ENCODE measurements around the gene SYNDIG1.
A peak's percentile ranks its signal among the peaks of the same experiment; 100 is the strongest.

Gene SYNDIG1

GRCh38 chr20:24673678-24674570 lies 204.5 kb downstream of the SYNDIG1 start:
- no peaks in the 10 kb centered on the region for H3K9me3 Mint-ChIP-seq
- H3K4me1 Mint-ChIP-seq (ENCODE audit: low read depth): no peaks in the 10 kb centered on the region
- intact Hi-C loops (cut with micrococcal nuclease): no loop called here
- no peaks in the 10 kb centered on the region for H3K27me3 Mint-ChIP-seq
- no peak overlapping the region for H3K4me3 Mint-ChIP-seq
- H3K36me3 Mint-ChIP-seq (ENCODE audit: low read depth): no peaks in the 10 kb centered on the region
- H3K27ac Mint-ChIP-seq: no peak overlapping the region

GRCh38 chr20:24674921-24675605 lies 205.6 kb downstream of the SYNDIG1 start:
- H3K4me1 Mint-ChIP-seq (ENCODE audit: low read depth): no peaks in the 10 kb centered on the region
- H3K27ac Mint-ChIP-seq: no peak overlapping the region
- H3K36me3 Mint-ChIP-seq (ENCODE audit: low read depth): no peaks in the 10 kb centered on the region
- H3K27me3 Mint-ChIP-seq: no peaks in the 10 kb centered on the region
- intact Hi-C loops (cut with micrococcal nuclease): no loop called here
- no peak overlapping the region for H3K4me3 Mint-ChIP-seq
- no peaks in the 10 kb centered on the region for H3K9me3 Mint-ChIP-seq

GRCh38 chr20:24675651-24676352 lies 206.4 kb downstream of the SYNDIG1 start:
- Mint-ChIP-seq H3K4me3 (no peak overlapping the region), H3K4me1 (ENCODE audit: low read depth) (no peaks in the 10 kb centered on the region), H3K27me3 (no peaks in the 10 kb centered on the region), H3K9me3 (no peaks in the 10 kb centered on the region), H3K27ac (no peak overlapping the region), H3K36me3 (ENCODE audit: low read depth) (no peaks in the 10 kb centered on the region)
- intact Hi-C loops (cut with micrococcal nuclease): no loop called here

GRCh38 chr20:24676353-24676977 lies 207.0 kb downstream of the SYNDIG1 start:
- H3K27me3 Mint-ChIP-seq: no peaks in the 10 kb centered on the region
- no peaks in the 10 kb centered on the region for H3K4me1 Mint-ChIP-seq (ENCODE audit: low read depth)

GRCh38 chr20:24676978-24677370 lies 207.5 kb downstream of the SYNDIG1 start:
- Mint-ChIP-seq H3K27me3 (no peaks in the 10 kb centered on the region), H3K4me3 (no peak overlapping the region), H3K4me1 (ENCODE audit: low read depth) (no peaks in the 10 kb centered on the region), H3K36me3 (ENCODE audit: low read depth) (no peaks in the 10 kb centered on the region), H3K9me3 (no peaks in the 10 kb centered on the region), H3K27ac (no peak overlapping the region)
- intact Hi-C loops (cut with micrococcal nuclease): no loop called here

More at GRCh38 chr20:24676353-24676977, 207.0 kb downstream of the SYNDIG1 start:
- H3K36me3 Mint-ChIP-seq (ENCODE audit: low read depth): no peaks in the 10 kb centered on the region
- H3K9me3 Mint-ChIP-seq: no peaks in the 10 kb centered on the region
- H3K4me3 Mint-ChIP-seq: no peak overlapping the region
- intact Hi-C loops (cut with micrococcal nuclease): no loop called here
- no peak overlapping the region for H3K27ac Mint-ChIP-seq

GRCh38 chr20:24677626-24678315 lies 208.3 kb downstream of the SYNDIG1 start:
- H3K27ac Mint-ChIP-seq: no peak overlapping the region
- intact Hi-C loops (cut with micrococcal nuclease): no loop called here
- no peaks in the 10 kb centered on the region for H3K4me1 Mint-ChIP-seq (ENCODE audit: low read depth)
- no peak overlapping the region for H3K4me3 Mint-ChIP-seq
- H3K36me3 Mint-ChIP-seq (ENCODE audit: low read depth): no peaks in the 10 kb centered on the region
- no peaks in the 10 kb centered on the region for H3K27me3 Mint-ChIP-seq
- H3K9me3 Mint-ChIP-seq: no peaks in the 10 kb centered on the region

- H3K4me1 Mint-ChIP-seq (ENCODE audit: low read depth): no peaks in the 10 kb centered on the region
- H3K27ac Mint-ChIP-seq: no peak overlapping the region
- H3K36me3 Mint-ChIP-seq (ENCODE audit: low read depth): no peaks in the 10 kb centered on the region
- no peaks in the 10 kb centered on the region for H3K27me3 Mint-ChIP-seq
- no peaks in the 10 kb centered on the region for H3K9me3 Mint-ChIP-seq
- intact Hi-C loops (cut with micrococcal nuclease): no loop called here
- no peak overlapping the region for H3K4me3 Mint-ChIP-seq
Measured at GRCh38 chr20:24678351-24679106, 209.1 kb downstream of the SYNDIG1 start.

GRCh38 chr20:24679448-24680047 lies 210.1 kb downstream of the SYNDIG1 start:
- intact Hi-C loops (cut with micrococcal nuclease): no loop called here

GRCh38 chr20:24681634-24682495 lies 212.4 kb downstream of the SYNDIG1 start:
- no peak overlapping the region for H3K4me3 Mint-ChIP-seq
- H3K9me3 Mint-ChIP-seq: no peaks in the 10 kb centered on the region
- intact Hi-C loops (cut with micrococcal nuclease): no loop called here
- peak overlapping the region; percentile 44 for H3K27ac Mint-ChIP-seq
- H3K27me3 Mint-ChIP-seq: no peaks in the 10 kb centered on the region
- no peaks in the 10 kb centered on the region for H3K36me3 Mint-ChIP-seq (ENCODE audit: low read depth)
- H3K4me1 Mint-ChIP-seq (ENCODE audit: low read depth): peaks cover 18% of the 10 kb centered on the region

More at GRCh38 chr20:24679448-24680047, 210.1 kb downstream of the SYNDIG1 start:
- no peaks in the 10 kb centered on the region for H3K9me3 Mint-ChIP-seq
- H3K27me3 Mint-ChIP-seq: no peaks in the 10 kb centered on the region
- no peak overlapping the region for H3K4me3 Mint-ChIP-seq
- H3K4me1 Mint-ChIP-seq (ENCODE audit: low read depth): peaks cover 4% of the 10 kb centered on the region
- H3K36me3 Mint-ChIP-seq (ENCODE audit: low read depth): no peaks in the 10 kb centered on the region
- H3K27ac Mint-ChIP-seq: no peak overlapping the region

GRCh38 chr20:24682496-24682985 lies 213.1 kb downstream of the SYNDIG1 start:
- peak overlapping the region; percentile 44 for H3K27ac Mint-ChIP-seq
- intact Hi-C loops (cut with micrococcal nuclease): no loop called here

GRCh38 chr20:24683676-24684075 lies 214.2 kb downstream of the SYNDIG1 start:
- Mint-ChIP-seq H3K27me3 (no peaks in the 10 kb centered on the region), H3K27ac (no peak overlapping the region), H3K9me3 (no peaks in the 10 kb centered on the region), H3K4me3 (no peak overlapping the region), H3K4me1 (ENCODE audit: low read depth) (peaks cover 18% of the 10 kb centered on the region), H3K36me3 (ENCODE audit: low read depth) (no peaks in the 10 kb centered on the region)
- intact Hi-C loops (cut with micrococcal nuclease): no loop called here

More at GRCh38 chr20:24682496-24682985, 213.1 kb downstream of the SYNDIG1 start:
- H3K4me1 Mint-ChIP-seq (ENCODE audit: low read depth): peaks cover 18% of the 10 kb centered on the region
- no peaks in the 10 kb centered on the region for H3K27me3 Mint-ChIP-seq
- H3K4me3 Mint-ChIP-seq: no peak overlapping the region
- H3K9me3 Mint-ChIP-seq: no peaks in the 10 kb centered on the region
- no peaks in the 10 kb centered on the region for H3K36me3 Mint-ChIP-seq (ENCODE audit: low read depth)

All from dendritic cell treated with granulocyte-macrophage colony-stimulating factor and Interleukin-4, amounts not matched to agents 40 ng/mL and 50 ng/mL, for 4 days (primary cell).